H1 (cell line): ENCODE measurements around the gene DUSP18. TPM values are rescaled to one million over a fixed set of nuclear protein-coding genes. Genes with fewer than 3 reads are reported as not detected.

ENCODE experiments used
- ATF2 ChIP-seq: IDR thresholded peaks from 2 replicates; pipeline ENCODE4 v1.6.1; 2012; ENCODE audit warnings: low read length, inconsistent platforms
- CHD7 ChIP-seq: fragments of 300-600 bp; sonication (generic); IDR thresholded peaks from 2 replicates; pipeline ENCODE4 v1.7.1; 2012; ENCODE audit warnings: low read length, moderate library complexity, mild to moderate bottlenecking, inconsistent platforms; ENCODE audit not compliant: insufficient replicate concordance
- EP300 ChIP-seq, 2 experiments: IDR thresholded peaks; 1 replicate in 1 of 2; 2 replicates in 1 of 2; pipeline ENCODE4 v1.6.1; 2011 to 2012; ENCODE audit warnings: low read depth in 2 of 2, low read length in 2 of 2, mild to moderate bottlenecking in 2 of 2, borderline replicate concordance in 1 of 2, inconsistent platforms in 1 of 2, moderate library complexity in 1 of 2
- JUND ChIP-seq: IDR thresholded peaks from 2 replicates; pipeline ENCODE4 v1.6.1; 2011; ENCODE audit warnings: mild to moderate bottlenecking, improper control_type of control experiment, low read length
- KDM1A ChIP-seq: fragments of 200-600, 300-600 bp; sonication (generic); IDR thresholded peaks from 2 replicates; pipeline ENCODE4 v1.7.1; 2016; ENCODE audit warnings: mild to moderate bottlenecking, low read length, borderline replicate concordance
- TAF7 ChIP-seq: optimal IDR thresholded peaks from 2 replicates; pipeline ENCODE3; 2011; ENCODE audit warnings: low read depth, mild to moderate bottlenecking, inconsistent platforms, low read length, moderate library complexity, borderline replicate concordance
- TBP ChIP-seq: IDR thresholded peaks from 2 replicates; pipeline ENCODE4 v1.6.1; 2011; ENCODE audit warnings: low read depth, low read length, improper control_type of control experiment
- polyA plus RNA-seq, 7 experiments: library from polyadenylated mRNA; depleted of rRNA in 3 of 7; stranded (reverse) in 5 of 7; unstranded in 2 of 7; fragments of >200 nt in 5 of 7; fragments of 200-250 nt in 2 of 7; gene quantifications; 1 replicate in 5 of 7; 2 replicates in 1 of 7; 4 replicates in 1 of 7; pipeline versions ENCODE4 v1.2.1 to v1.2.3, GENCODE V29; 2011 to 2013; ENCODE audit warnings: missing spikeins in 2 of 7, mixed read lengths in 2 of 7
- total RNA-seq: library from RNA; stranded (reverse); fragmentation: NEBNext Ultra II Directional; extraction: Animal tissue kit (Norgen Biotek cat#: 25700); gene quantifications from 2 replicates; pipeline ENCODE4 v1.2.1, GENCODE V29; 2021

DUSP18 gene
- total and polyA plus RNA-seq, 2 of the 8 experiments (the other 6 are each of a cell fraction or from before 2014, with no cell fraction given): 2.6 to 7.3 TPM

GRCh38 chr22:30705710-30706651 is 38.3 kb upstream of the DUSP18 start (continued):
- TF ChIP-seq EP300 (IDR thresholded peaks at IDR 0.05; ENCODE audit: borderline replicate concordance in 1 of 2, low read depth in 2 of 2, low read length in 2 of 2): no peak
- TF ChIP-seq KDM1A: no peak
- TF ChIP-seq JUND: no peak
- no peak for TF ChIP-seq CHD7
- TF ChIP-seq ATF2: no peak
- no peak for TF ChIP-seq TAF7
- no peak for TF ChIP-seq TBP
